Sigmoid colon (tissue), 7 donors: Measurements from ENCODE around the gene TBC1D8. TPM values are rescaled to one million over a fixed set of nuclear protein-coding genes. Genes with fewer than 3 reads are reported as not detected.

ENCODE experiments used
- DNase-seq: peaks from one replicate; pipeline ENCODE4 v3.0.0-alpha.2; 2019
- H3K27ac ChIP-seq, 4 donors: fragments of 200-600 bp; sonication (generic); one replicate each; pipeline ENCODE4 v1.5.1; 2016 to 2019; ENCODE audit warnings: mild to moderate bottlenecking in 1 of 4
- H3K27me3 ChIP-seq, 3 donors: fragments of 200-600 bp; sonication (generic); one replicate each; pipeline ENCODE4 v1.5.1; 2019; ENCODE audit warnings: mild to moderate bottlenecking in 1 of 3
- H3K36me3 ChIP-seq, 4 donors: fragments of 200-600 bp; sonication (generic); one replicate each; pipeline ENCODE4 v1.5.1; 2016 to 2019
- H3K4me1 ChIP-seq, 4 donors: fragments of 200-600 bp; sonication (generic); one replicate each; pipeline ENCODE4 v1.5.1; 2017 to 2019
- H3K4me3 ChIP-seq, 4 donors: fragments of 200-600 bp; sonication (generic); one replicate each; pipeline ENCODE4 v1.5.1; 2017 to 2019; ENCODE audit warnings: mild to moderate bottlenecking in 2 of 4, moderate library complexity in 1 of 4
- H3K9me3 ChIP-seq, 4 donors: fragments of 200-600 bp in 3 of 4; sonication (generic) in 3 of 4; one replicate each; pipeline versions ENCODE4 v1.5.1 to v1.6.1; 2013 to 2019
- EP300 ChIP-seq, 4 donors: sonication (generic); formaldehyde crosslinking; IDR thresholded peaks; one replicate each; pipeline ENCODE4 v1.6.1; 2017; ENCODE audit warnings: antibody characterized with exemption in 4 of 4
- POLR2A ChIP-seq, 2 donors: fragments of 450-650 bp; IDR thresholded peaks; one replicate each; pipeline ENCODE4 v1.6.1; 2016; ENCODE audit warnings: antibody characterized with exemption in 2 of 2, mild to moderate bottlenecking in 2 of 2, moderate library complexity in 2 of 2
- POLR2AphosphoS5 ChIP-seq, 4 donors: sonication (generic); formaldehyde crosslinking; IDR thresholded peaks; one replicate each; pipeline ENCODE4 v1.6.1; 2017; ENCODE audit warnings: antibody characterized with exemption in 4 of 4
- WGBS, 2 donors: extraction: QIAGEN DNeasy Blood & Tissue Kit; methylation state at CpG; one replicate each; pipeline ENCODE4 v1.1.7; 2013; 5-methylcytosine and 5-hydroxymethylcytosine counted together
- intact Hi-C: fragments of 100-400 bp; cut with DNase I; formaldehyde crosslinking; loops from one replicate; pipeline ENCODE4 v1.15.1; 2023
- polyA plus RNA-seq, 3 donors: library from polyadenylated mRNA; stranded (reverse); fragments of 200-250 nt; gene quantifications; one replicate each; pipeline ENCODE4 v1.2.3, GENCODE V29; 2013
- total RNA-seq, 4 donors: library from RNA; depleted of rRNA; stranded (reverse); fragments of >200 nt; gene quantifications; one replicate each; pipeline ENCODE4 v1.1.0, GENCODE V29; 2016
- TF ChIP-seq, protein P1 (sequence below), 4 experiments: fragments of 450-650 bp in 3 of 4; fragments of 200-600 bp in 1 of 4; IDR thresholded peaks; one replicate each; pipeline ENCODE4 v1.5.1; 2016 to 2019; ENCODE audit warnings: antibody characterized with exemption in 4 of 4, mild to moderate bottlenecking in 3 of 4, moderate library complexity in 2 of 4
- donor health status: healthy with polysubstance abuse.
- donor health status: Bipolar disorder and iron deficiency.
- donor health status: healthy.

Gene TBC1D8
- total and polyA plus RNA-seq, 7 donors, result 3.0 to 24.1 (median 15.7) TPM

DNA sequence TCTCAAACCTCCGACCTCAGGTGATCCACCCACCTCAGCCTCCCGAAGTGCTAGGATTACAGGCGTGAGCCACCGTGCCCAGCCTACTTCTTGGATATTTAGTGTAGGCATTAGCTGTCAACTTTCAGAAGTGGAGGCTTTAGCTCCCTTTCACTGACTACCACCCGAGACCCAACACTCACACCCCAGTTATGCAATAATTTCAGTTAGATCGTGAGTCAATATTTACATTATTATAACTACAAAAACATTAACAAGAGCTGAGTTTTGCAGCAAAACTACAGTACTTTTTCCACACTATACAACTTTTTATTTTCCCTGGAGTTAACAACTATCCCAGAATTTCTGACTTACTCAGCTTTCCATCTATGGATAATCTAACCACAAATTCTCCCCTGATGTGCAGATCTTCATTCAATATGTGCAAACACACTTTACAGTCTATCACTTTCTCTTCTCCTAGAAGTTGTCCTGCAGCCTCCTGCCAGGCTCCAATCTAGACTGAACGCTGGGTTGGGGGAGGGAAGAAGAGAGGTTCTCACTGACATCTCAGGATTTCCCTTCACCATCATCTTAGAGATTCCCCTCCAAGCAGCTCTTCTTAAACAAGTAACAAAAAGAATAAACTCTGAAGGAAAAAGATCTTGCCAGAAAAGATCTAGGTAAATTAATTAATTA, 10.1 kb downstream of the TBC1D8 start:
- DNase-seq, result no peak
- no peaks in the 10 kb centered on the region for H3K36me3 ChIP-seq
- H3K27ac ChIP-seq, result no peak overlapping the region
- TF ChIP-seq POLR2AphosphoS5 (IDR thresholded peaks at IDR 0.05), result no peak
- TF ChIP-seq, protein P1, sequence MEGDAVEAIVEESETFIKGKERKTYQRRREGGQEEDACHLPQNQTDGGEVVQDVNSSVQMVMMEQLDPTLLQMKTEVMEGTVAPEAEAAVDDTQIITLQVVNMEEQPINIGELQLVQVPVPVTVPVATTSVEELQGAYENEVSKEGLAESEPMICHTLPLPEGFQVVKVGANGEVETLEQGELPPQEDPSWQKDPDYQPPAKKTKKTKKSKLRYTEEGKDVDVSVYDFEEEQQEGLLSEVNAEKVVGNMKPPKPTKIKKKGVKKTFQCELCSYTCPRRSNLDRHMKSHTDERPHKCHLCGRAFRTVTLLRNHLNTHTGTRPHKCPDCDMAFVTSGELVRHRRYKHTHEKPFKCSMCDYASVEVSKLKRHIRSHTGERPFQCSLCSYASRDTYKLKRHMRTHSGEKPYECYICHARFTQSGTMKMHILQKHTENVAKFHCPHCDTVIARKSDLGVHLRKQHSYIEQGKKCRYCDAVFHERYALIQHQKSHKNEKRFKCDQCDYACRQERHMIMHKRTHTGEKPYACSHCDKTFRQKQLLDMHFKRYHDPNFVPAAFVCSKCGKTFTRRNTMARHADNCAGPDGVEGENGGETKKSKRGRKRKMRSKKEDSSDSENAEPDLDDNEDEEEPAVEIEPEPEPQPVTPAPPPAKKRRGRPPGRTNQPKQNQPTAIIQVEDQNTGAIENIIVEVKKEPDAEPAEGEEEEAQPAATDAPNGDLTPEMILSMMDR (IDR thresholded peaks at IDR 0.05), result no peak
- TF ChIP-seq POLR2A (IDR thresholded peaks at IDR 0.05), result no peak
- no peak for TF ChIP-seq EP300 (IDR thresholded peaks at IDR 0.05)
- intact Hi-C loops, result no loop called here
- no peaks in the 10 kb centered on the region for H3K27me3 ChIP-seq
- H3K4me3 ChIP-seq, result no peak overlapping the region
- no peaks in the 10 kb centered on the region for H3K4me1 ChIP-seq
- WGBS, 2 donors, result 55 to 78% methylated on average over 7 of the region's 7 CpGs
- no peaks in the 10 kb centered on the region for H3K9me3 ChIP-seq

DNA sequence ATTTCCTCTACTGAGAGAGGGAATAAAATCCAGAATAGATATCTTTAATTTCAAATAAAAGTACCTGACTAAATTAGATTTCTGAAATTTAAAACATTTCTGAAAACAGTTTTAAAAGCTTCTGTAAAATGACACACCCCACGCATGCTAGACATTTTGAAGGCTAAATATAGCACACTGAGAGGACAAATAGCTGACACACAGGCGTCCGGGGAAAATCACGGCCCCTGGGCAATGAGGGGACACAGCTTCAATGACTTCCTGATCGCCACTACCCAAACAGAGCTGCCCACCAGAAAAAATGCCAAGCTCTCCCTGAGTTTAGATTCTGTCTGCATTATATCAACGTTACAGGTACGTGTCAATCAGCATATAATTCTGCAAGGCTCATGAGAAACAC, 10.9 kb downstream of the TBC1D8 start:
- Histone ChIP-seq H3K9me3 (no peaks in the 10 kb centered on the region), H3K27ac (no peak overlapping the region), H3K27me3 (no peaks in the 10 kb centered on the region), H3K4me1 (no peaks in the 10 kb centered on the region), H3K4me3 (no peak overlapping the region), H3K36me3 (no peaks in the 10 kb centered on the region)
- intact Hi-C loops, result no loop called here
- 84 to 88% methylated on average over 7 of the region's 7 CpGs for WGBS, 2 donors
- no peak for DNase-seq
- no peak for TF ChIP-seq POLR2AphosphoS5 (IDR thresholded peaks at IDR 0.05)
- TF ChIP-seq EP300 (IDR thresholded peaks at IDR 0.05), result no peak
- no peak for TF ChIP-seq POLR2A (IDR thresholded peaks at IDR 0.05)
- TF ChIP-seq, protein P1 (IDR thresholded peaks at IDR 0.05), result no peak

DNA sequence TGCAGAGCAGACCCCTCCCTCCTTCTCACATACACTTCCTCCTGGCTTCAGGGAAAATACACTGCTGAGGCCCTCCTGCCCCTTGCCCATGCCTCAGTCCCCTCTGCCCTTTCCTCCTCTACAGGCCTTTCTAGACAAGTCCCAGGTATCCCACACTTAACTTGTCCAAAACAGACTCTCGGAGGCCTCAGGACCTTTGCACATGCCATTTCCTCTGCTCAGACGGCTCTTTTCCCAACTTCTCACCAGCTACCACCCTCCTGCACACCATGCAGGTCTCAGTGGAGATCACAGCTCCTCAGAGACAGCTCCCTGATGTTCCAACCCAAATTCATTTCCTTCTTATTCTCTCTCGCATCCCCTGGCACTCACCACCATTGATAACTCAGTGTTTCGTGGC, 11.7 kb downstream of the TBC1D8 start:
- intact Hi-C loops, result no loop called here
- DNase-seq, result no peak
- H3K4me3 ChIP-seq, result no peak overlapping the region
- 94 to 97% methylated on average over 4 of the region's 4 CpGs for WGBS, 2 donors
- no peaks in the 10 kb centered on the region for H3K9me3 ChIP-seq
- no peaks in the 10 kb centered on the region for H3K4me1 ChIP-seq
- H3K27ac ChIP-seq, result no peak overlapping the region
- H3K36me3 ChIP-seq, result no peaks in the 10 kb centered on the region
- TF ChIP-seq, protein P1 (IDR thresholded peaks at IDR 0.05), result no peak
- no peak for TF ChIP-seq POLR2A (IDR thresholded peaks at IDR 0.05)
- TF ChIP-seq EP300 (IDR thresholded peaks at IDR 0.05), result no peak
- no peak for TF ChIP-seq POLR2AphosphoS5 (IDR thresholded peaks at IDR 0.05)
- no peaks in the 10 kb centered on the region for H3K27me3 ChIP-seq

DNA sequence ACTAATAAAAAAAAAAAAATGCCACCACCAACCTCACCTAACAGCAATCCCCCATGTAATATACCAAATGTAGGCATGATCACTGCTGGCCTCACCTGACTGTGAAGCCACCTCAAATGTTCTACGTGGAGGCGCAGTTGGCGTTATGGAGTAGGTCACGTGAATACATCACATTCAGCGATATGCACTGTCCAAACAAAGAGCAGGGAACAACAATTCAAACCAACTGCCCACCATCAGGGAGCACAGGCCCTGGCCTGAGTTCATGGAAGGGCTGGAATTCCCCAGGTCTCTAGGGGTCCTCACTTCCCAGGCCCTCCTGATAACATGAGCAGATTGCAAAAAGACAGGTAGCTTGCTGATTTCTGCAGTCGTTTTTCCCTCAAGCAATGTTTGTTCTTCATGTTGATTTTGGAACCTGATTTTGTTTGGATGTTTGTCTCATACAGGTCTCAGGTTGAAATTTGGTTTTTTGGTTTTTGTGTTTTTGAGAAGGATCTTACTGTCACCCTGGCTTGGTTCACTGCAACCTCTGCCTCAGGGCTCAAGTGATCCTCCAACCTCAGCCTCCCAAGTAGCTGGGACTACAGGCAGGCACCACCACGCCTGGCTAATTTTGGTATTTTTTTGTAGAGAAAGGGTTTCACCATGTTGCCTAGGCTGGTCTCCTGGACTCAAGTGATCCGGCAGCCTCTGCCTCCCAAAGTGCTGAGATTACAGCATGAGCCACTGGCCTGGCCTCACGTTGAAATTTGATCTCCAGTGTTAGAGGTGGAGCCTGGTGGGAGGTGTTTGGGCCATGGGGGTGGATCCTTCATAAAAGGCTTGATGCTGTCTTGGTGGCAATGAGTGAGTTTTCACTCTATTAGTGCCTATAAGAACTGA, 15.5 kb downstream of the TBC1D8 start:
- no peaks in the 10 kb centered on the region for H3K4me1 ChIP-seq
- WGBS, 2 donors, result 81 to 88% methylated on average over 9 of the region's 9 CpGs
- H3K4me3 ChIP-seq, result no peak overlapping the region
- DNase-seq, result no peak
- TF ChIP-seq POLR2A (IDR thresholded peaks at IDR 0.05), result no peak
- TF ChIP-seq POLR2AphosphoS5 (IDR thresholded peaks at IDR 0.05), result no peak
- TF ChIP-seq EP300 (IDR thresholded peaks at IDR 0.05), result no peak
- TF ChIP-seq, protein P1 (IDR thresholded peaks at IDR 0.05), result no peak
- H3K36me3 ChIP-seq, result no peaks in the 10 kb centered on the region
- intact Hi-C loops, result no loop called here
- no peaks in the 10 kb centered on the region for H3K9me3 ChIP-seq
- no peaks in the 10 kb centered on the region for H3K27me3 ChIP-seq
- H3K27ac ChIP-seq, result no peak overlapping the region
